GM11168 (cell line): ENCODE results near the gene RNF13.
"Not testable (repeated sequence)": the region's sequence is repeated elsewhere in the genome, so short reads cannot be mapped to it uniquely, and the experiment has no call there.

Experiments
- in situ Hi-C: fragments of 300-500 bp; cut with MboI; formaldehyde crosslinking; loops from one replicate; pipeline ENCODE4 v1.12.0; 2022; ENCODE audit warnings: low sequenced_read_pairs; ENCODE audit not compliant: unreplicated experiment

RNF13 gene

GRCh38 chr3:149832086-149832485, 19.1 kb downstream of the RNF13 start:
- in situ Hi-C loops: no loop called here

GRCh38 chr3:149833241-149833640, 20.2 kb downstream of the RNF13 start:
- in situ Hi-C loops: no loop called here

- in situ Hi-C loops: not testable (repeated sequence)
Observed at GRCh38 chr3:149838491-149838890, 25.5 kb downstream of the RNF13 start.

- in situ Hi-C loops: not testable (repeated sequence)
Observed at GRCh38 chr3:149839469-149839868, 26.5 kb downstream of the RNF13 start.

DNA sequence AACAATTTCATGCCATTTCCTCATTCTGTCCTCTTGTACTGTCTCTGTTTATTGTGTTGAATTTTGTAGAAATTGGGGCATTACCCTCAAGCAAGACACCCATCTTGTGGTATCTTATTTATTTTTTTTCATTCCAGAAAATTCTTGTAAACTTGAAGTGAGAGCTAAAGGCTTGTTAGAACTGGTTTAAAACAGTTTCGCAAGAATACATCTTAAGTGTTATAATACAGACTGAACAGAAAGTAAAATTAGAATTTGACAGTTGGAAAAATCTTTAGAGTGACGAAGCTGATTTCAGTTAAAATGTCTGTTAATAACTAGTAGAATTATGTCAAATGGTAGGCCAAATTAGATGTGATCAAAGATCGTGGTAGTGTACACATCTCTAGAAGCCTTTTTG, 26.9 kb downstream of the RNF13 start:
- in situ Hi-C loops: no loop called here

DNA sequence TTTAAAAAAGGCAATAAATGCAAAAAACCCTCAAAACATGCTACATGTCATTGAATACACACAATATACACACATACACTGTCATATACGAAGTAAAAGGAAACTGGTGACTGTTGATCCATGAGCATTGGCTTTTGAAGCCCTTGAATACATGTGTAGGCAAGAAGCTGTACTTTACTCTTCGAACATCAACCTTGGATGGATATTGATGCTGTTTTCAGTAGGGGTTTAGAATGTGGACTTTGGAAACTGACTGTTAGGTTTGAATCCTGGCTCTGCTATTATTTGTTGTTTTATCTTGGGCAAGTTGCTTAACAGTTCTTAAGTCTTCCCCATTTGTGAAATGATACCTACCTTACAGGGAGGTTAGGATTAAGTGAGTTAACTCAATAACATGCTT, 30.5 kb downstream of the RNF13 start:
- in situ Hi-C loops: no loop called here

DNA sequence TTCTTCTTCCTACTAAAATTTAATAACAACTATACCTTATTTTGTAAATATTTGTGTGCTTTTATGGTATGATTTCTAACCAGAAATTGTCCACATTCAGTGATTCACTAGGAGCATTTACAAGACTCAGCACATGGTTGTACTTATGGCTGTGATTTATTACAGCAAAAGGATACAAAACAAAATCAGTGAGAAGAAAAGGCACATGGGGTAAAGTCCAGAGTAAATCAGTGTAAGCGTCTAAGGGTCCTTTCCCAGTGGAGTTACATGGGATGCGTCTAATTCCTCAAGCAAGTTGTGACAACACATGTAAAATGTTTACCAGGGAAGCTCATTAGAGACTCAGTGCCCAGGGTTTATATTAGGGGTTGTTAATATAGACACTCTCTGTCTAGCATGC, 31.1 kb downstream of the RNF13 start:
- in situ Hi-C loops: no loop called here

GRCh38 chr3:149845570-149846244, 32.7 kb downstream of the RNF13 start:
- in situ Hi-C loops: no loop called here

GRCh38 chr3:149848238-149848637, 35.2 kb downstream of the RNF13 start:
- in situ Hi-C loops: no loop called here

GRCh38 chr3:149848688-149849087, 35.7 kb downstream of the RNF13 start:
- in situ Hi-C loops: no loop called here

GRCh38 chr3:149850787-149851584, 38.0 kb downstream of the RNF13 start:
- in situ Hi-C loops: no loop called here

DNA sequence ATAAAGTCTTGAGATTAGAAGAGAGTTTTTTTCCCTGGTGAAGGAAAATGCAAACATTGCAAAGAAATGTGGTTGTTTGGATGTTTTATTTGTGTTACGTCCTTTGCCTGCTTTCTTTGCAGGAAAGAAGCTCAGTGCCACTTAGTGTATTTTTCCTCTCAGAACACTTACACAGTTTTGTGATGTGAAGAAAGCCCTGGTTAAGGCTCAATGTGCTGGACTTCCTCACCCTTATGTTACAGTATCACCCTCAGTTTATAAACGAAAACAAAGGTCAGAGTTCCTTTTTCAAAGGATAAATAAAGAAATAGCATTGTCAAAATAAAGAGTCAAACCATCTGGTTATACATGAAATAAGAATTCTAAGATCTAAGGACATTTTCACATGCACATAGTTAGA, 45.9 kb downstream of the RNF13 start:
- in situ Hi-C loops: no loop called here

GRCh38 chr3:149860881-149861280, 47.9 kb downstream of the RNF13 start:
- in situ Hi-C loops: no loop called here

DNA sequence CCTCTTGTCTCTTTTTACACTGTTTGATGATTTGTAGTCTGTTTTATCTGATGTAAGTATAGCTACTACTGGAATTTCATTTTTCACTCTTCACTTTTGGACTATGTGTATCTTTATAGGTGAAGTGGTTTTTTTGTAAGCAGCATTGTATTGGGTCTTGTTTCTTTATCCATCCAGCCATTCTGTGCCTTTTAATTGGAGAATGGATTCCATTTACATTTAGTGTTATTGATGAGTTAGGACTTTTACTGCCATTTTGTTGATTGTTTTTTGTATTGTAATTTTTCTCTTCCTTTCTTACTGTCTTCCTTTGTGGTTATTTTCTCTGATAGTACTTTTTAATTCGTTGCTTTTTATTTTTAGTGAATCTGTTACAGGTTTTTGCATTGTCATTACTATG, 54.5 kb downstream of the RNF13 start:
- in situ Hi-C loops: no loop called here

DNA sequence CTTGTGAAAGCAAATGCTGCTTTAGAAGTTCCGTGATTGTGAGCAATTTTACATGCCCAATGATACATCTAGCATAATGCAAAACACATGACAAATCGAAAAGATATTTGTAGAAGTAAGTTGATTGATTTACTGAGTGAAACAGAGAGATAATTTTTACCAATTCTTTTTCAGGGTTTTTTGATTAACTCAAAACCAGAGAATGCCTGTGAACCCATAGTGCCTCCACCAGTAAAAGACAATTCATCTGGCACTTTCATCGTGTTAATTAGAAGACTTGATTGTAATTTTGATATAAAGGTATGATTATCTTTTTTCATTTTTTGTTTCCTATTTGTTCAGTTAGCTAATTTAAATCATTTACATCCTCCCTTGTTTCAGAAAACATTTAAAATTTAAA, 58.8 kb downstream of the RNF13 start:
- in situ Hi-C loops: no loop called here

- in situ Hi-C loops: no loop called here
Observed at GRCh38 chr3:149872589-149872988, 59.6 kb downstream of the RNF13 start.

GRCh38 chr3:149877668-149878067, 64.7 kb downstream of the RNF13 start:
- in situ Hi-C loops: no loop called here

- in situ Hi-C loops: no loop called here
Observed at GRCh38 chr3:149879872-149880271, 66.9 kb downstream of the RNF13 start.

DNA sequence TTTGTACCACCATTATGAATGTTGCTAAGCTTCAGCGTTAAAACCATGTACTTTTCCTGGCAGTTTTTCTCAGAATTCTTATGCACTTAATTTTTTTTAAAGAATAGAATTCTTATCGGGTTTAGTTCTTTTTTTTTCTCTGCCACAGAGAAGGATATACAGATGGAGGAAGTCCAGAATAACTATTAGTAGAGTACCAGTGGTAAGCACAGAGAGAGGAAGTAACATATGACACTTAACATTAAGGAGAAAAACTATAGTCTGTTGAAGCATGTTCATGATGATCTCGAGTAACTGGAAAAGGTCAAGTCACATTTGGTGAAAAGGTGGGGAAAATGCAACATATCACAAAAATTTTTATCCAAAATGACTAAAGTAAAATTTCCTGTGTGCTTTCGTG, 68.9 kb downstream of the RNF13 start:
- in situ Hi-C loops: no loop called here

DNA sequence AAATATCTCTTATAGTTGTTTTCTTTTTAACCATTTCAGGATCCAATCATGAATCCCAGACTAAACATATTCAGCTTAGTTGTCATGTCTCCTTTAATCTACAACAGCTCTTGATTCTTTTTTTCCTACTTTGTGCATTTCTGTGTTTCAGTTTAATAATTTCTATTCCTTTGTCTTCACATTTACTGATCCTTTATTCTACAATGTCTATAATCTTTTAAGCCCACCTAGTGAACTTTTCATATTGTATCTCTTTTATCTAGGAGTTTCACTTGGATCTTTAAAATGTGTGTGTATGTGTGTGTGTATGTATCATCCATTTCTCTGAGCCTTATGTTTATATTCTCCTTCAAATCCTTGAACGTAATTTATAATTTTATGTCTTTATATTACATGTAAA, 70.1 kb downstream of the RNF13 start:
- in situ Hi-C loops: no loop called here

GRCh38 chr3:149883860-149884259, 70.8 kb downstream of the RNF13 start:
- in situ Hi-C loops: not testable (repeated sequence)

GRCh38 chr3:149884848-149885247, 71.8 kb downstream of the RNF13 start:
- in situ Hi-C loops: not testable (repeated sequence)
